Measurements from ENCODE around the gene EIF3M.

DNA sequence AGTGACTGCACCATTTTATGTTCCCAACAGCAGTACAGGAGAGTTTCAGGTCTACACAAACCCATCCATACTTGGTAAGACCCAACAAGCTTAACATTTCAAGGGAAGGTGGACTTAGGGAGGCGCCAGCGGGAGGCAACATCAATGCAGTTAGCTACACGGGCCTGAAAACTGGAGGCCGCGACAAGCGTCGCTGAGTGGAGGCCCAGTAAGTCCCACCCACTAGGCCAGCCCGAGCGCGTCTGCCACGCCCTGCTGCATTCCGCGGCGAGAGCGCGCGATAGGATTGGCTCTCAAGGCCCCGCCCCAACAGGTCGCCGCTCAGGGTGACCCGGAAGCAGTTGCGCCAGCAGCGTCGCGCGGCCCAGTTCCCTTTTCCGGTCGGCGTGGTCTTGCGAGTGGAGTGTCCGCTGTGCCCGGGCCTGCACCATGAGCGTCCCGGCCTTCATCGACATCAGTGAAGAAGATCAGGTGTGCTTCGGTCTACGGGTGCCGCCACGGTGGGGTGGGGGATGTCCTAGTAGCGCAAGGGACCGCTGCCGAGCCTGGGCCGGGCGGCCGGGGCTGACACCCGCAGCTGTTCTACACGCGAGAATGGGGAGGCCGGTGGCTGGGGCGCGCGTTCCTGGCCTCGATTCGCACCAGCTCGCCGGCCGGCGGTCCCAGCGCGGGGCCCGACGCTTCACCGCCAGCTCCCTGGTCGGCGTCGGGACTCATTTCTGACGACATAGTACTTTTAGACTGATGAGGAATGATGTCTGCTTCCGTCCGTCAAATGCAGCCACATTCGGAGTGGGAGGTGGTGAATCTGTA lies at the start of gene EIF3M:
- TF ChIP-seq CEBPB (IDR thresholded peaks at IDR 0.05; ENCODE audit: low read depth, low read length) (no peak), POLR2A (IDR thresholded peaks at IDR 0.05; ENCODE audit: control extremely low read depth in 1 of 2, low read depth in 2 of 2, low read length in 2 of 2) (peak; percentile 88 to 95), CTCF (IDR thresholded peaks at IDR 0.05; ENCODE audit: control extremely low read depth in 1 of 3, insufficient read depth in 1 of 3, low read depth in 1 of 3, low read length in 3 of 3) (no peak), CBX8 (IDR thresholded peaks at IDR 0.05; ENCODE audit: borderline replicate concordance, low read depth, low read length) (no peak), JUND (IDR thresholded peaks at IDR 0.05; ENCODE audit: low read length) (no peak), NRF1 (IDR thresholded peaks at IDR 0.05; ENCODE audit: low read depth, low read length) (no peak), TCF12 (IDR thresholded peaks at IDR 0.05; ENCODE audit: low read depth, low read length) (no peak), BRCA1 (IDR thresholded peaks at IDR 0.05; ENCODE audit: low read depth, low read length) (no peak), POLR2AphosphoS5 (IDR thresholded peaks at IDR 0.05; ENCODE audit: low read depth, low read length) (peak; percentile 95), SP2 (IDR thresholded peaks at IDR 0.05; ENCODE audit: low read length) (no peak), TAF1 (IDR thresholded peaks at IDR 0.05; ENCODE audit: low read depth, low read length) (peak; percentile 92), NANOG (IDR thresholded peaks at IDR 0.05; ENCODE audit: insufficient read depth, low read depth, low read length, poor library complexity, severe bottlenecking) (peak; percentile 43), SIN3A (conservative IDR thresholded peaks at IDR 0.05 in 1 of 2, IDR thresholded peaks at IDR 0.05 in 1 of 2; ENCODE audit: low read depth in 1 of 2, low read length in 2 of 2) (peak; percentile 50 to 89; a peak in 2 of 4 replicates)
- TF ChIP-seq, protein P1, sequence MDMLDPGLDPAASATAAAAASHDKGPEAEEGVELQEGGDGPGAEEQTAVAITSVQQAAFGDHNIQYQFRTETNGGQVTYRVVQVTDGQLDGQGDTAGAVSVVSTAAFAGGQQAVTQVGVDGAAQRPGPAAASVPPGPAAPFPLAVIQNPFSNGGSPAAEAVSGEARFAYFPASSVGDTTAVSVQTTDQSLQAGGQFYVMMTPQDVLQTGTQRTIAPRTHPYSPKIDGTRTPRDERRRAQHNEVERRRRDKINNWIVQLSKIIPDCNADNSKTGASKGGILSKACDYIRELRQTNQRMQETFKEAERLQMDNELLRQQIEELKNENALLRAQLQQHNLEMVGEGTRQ (IDR thresholded peaks at IDR 0.05; ENCODE audit: low read length): no peak

Data from H1 (cell line).